SK-N-SH treated with all-trans-retinoic acid at 6 μM for 48 hours (cell line): ENCODE measurements around the gene XPC.

ENCODE experiments used
- ATAC-seq: fragments of 200-7000 bp; cut with Tn5 transposase; 3 replicates; pipeline ENCODE4 v1.9.1; 2020; ENCODE audit warnings: mild to moderate bottlenecking, moderate library complexity
- ARNTL ChIP-seq: fragments of 450-650 bp; formaldehyde crosslinking; IDR thresholded peaks from 2 replicates; pipeline ENCODE4 v1.5.0; 2020; ENCODE audit warnings: low read depth, mild to moderate bottlenecking, moderate library complexity, borderline replicate concordance
- BACH2 ChIP-seq: fragments of 250-450 bp; sonication (Bioruptor Pico); IDR thresholded peaks from 2 replicates; pipeline ENCODE4 v1.9.0; 2021; ENCODE audit warnings: mild to moderate bottlenecking, borderline replicate concordance
- CSDC2 ChIP-seq: fragments of 250-450 bp; sonication (Bioruptor Pico); IDR thresholded peaks from 2 replicates; pipeline ENCODE4 v1.5.0; 2020; ENCODE audit warnings: mild to moderate bottlenecking, moderate library complexity
- ESRRG ChIP-seq: fragments of 250-450 bp; sonication (Bioruptor Pico); IDR thresholded peaks from 2 replicates; pipeline ENCODE4 v1.6.1; 2021; ENCODE audit warnings: mild to moderate bottlenecking
- ISL1 ChIP-seq: fragments of 250-450 bp; sonication (Bioruptor Pico); IDR thresholded peaks from 2 replicates; pipeline ENCODE4 v2.1.2; 2022; ENCODE audit warnings: mild to moderate bottlenecking, moderate library complexity
- OSR1 ChIP-seq: fragments of 250-450 bp; sonication (Bioruptor Pico); IDR thresholded peaks from 2 replicates; pipeline ENCODE4 v1.8.0; 2022; ENCODE audit warnings: moderate library complexity, mild to moderate bottlenecking, inconsistent platforms
- PATZ1 ChIP-seq: fragments of 250-450 bp; sonication (Bioruptor Pico); IDR thresholded peaks from 2 replicates; pipeline ENCODE4 v1.8.0; 2020; ENCODE audit warnings: mild to moderate bottlenecking, moderate library complexity, borderline replicate concordance
- POU6F1 ChIP-seq: fragments of 250-450 bp; sonication (Bioruptor Pico); IDR thresholded peaks from 2 replicates; pipeline ENCODE4 v1.8.0; 2021; ENCODE audit warnings: low read depth, mild to moderate bottlenecking, moderate library complexity, borderline replicate concordance
- PPARA ChIP-seq: fragments of 250-450 bp; sonication (Bioruptor Pico); IDR thresholded peaks from 2 replicates; pipeline ENCODE4 v1.5.0; 2020; ENCODE audit warnings: mild to moderate bottlenecking, borderline replicate concordance
- RARB ChIP-seq: fragments of 250-450 bp; sonication (Bioruptor Pico); IDR thresholded peaks from 2 replicates; pipeline ENCODE4 v1.8.0; 2021; ENCODE audit warnings: mild to moderate bottlenecking, moderate library complexity
- SNAI2 ChIP-seq: fragments of 250-450 bp; sonication (Bioruptor Pico); IDR thresholded peaks from 2 replicates; pipeline ENCODE4 v1.5.0; 2020; ENCODE audit warnings: mild to moderate bottlenecking, moderate library complexity
- TCF4 ChIP-seq: fragments of 250-450 bp; sonication (Bioruptor Pico); IDR thresholded peaks from 2 replicates; pipeline ENCODE4 v1.8.0; 2021; ENCODE audit warnings: mild to moderate bottlenecking, moderate library complexity, borderline replicate concordance
- TOX ChIP-seq: fragments of 250-450 bp; sonication (Bioruptor Pico); IDR thresholded peaks from 2 replicates; pipeline ENCODE4 v1.8.0; 2021; ENCODE audit warnings: mild to moderate bottlenecking, moderate library complexity, borderline replicate concordance
- TSHZ2 ChIP-seq: fragments of 250-450 bp; sonication (Bioruptor Pico); IDR thresholded peaks from 2 replicates; pipeline ENCODE4 v1.5.0; 2020; ENCODE audit warnings: mild to moderate bottlenecking, moderate library complexity
- ZC3H10 ChIP-seq: fragments of 250-450 bp; sonication (Bioruptor Pico); IDR thresholded peaks from 2 replicates; pipeline ENCODE4 v1.5.1; 2021; ENCODE audit warnings: mild to moderate bottlenecking, moderate library complexity
- ZFP30 ChIP-seq: fragments of 450-650 bp; formaldehyde crosslinking; IDR thresholded peaks from 2 replicates; pipeline ENCODE4 v1.5.0; 2022; ENCODE audit warnings: mild to moderate bottlenecking, moderate library complexity
- ZNF565 ChIP-seq: fragments of 450-650 bp; formaldehyde crosslinking; conservative IDR thresholded peaks from 2 replicates; pipeline ENCODE4 v1.5.0; 2020; ENCODE audit warnings: low read depth, mild to moderate bottlenecking, moderate library complexity
- ZNF70 ChIP-seq: fragments of 450-650 bp; formaldehyde crosslinking; IDR thresholded peaks from 2 replicates; pipeline ENCODE4 v1.5.0; 2020; ENCODE audit warnings: mild to moderate bottlenecking, moderate library complexity
- ZNF8 ChIP-seq: fragments of 450-650 bp; formaldehyde crosslinking; IDR thresholded peaks from 2 replicates; pipeline ENCODE4 v1.5.0; 2020; ENCODE audit warnings: mild to moderate bottlenecking, moderate library complexity
- TF ChIP-seq, protein P1 (sequence below): fragments of 250-450 bp; sonication (Bioruptor Pico); IDR thresholded peaks from 2 replicates; pipeline ENCODE4 v1.5.1; 2021; ENCODE audit warnings: mild to moderate bottlenecking, moderate library complexity

XPC gene

DNA sequence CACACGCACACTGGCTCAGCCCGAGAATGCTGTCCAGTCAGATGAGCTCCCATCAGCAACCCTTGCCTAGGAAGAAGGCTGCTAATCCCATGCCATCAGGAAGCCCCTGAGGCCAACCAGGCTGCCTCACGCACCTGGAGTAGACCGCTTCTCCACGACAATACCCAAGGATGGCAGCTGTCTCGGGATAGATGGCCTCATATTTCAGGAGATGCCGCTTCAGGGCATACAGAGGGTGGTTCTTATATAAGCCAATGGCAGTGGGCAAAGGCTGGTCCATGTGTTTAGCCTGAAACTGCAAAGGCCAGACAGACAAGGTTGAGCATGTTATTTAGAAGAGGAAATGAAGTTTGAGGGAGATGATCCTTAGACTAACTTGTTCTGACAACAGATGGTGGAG, 22.2 kb downstream of the XPC start:
- no peak for ATAC-seq
- TF ChIP-seq TCF4, result no peak
- no peak for TF ChIP-seq TSHZ2 (CRISPR knock-in tag)
- no peak for TF ChIP-seq OSR1 (CRISPR knock-in tag)
- no peak for TF ChIP-seq SNAI2 (CRISPR knock-in tag)
- no peak for TF ChIP-seq CSDC2 (CRISPR knock-in tag)
- TF ChIP-seq, protein P1, sequence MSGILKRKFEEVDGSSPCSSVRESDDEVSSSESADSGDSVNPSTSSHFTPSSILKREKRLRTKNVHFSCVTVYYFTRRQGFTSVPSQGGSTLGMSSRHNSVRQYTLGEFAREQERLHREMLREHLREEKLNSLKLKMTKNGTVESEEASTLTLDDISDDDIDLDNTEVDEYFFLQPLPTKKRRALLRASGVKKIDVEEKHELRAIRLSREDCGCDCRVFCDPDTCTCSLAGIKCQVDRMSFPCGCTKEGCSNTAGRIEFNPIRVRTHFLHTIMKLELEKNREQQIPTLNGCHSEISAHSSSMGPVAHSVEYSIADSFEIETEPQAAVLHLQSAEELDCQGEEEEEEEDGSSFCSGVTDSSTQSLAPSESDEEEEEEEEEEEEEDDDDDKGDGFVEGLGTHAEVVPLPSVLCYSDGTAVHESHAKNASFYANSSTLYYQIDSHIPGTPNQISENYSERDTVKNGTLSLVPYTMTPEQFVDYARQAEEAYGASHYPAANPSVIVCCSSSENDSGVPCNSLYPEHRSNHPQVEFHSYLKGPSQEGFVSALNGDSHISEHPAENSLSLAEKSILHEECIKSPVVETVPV (CRISPR knock-in tag), result no peak
- no peak for TF ChIP-seq ESRRG
- TF ChIP-seq RARB, result no peak
- TF ChIP-seq ZFP30 (CRISPR knock-in tag), result no peak

- ATAC-seq, result no peak
- no peak for TF ChIP-seq TOX (CRISPR knock-in tag)
- TF ChIP-seq ZNF70 (CRISPR knock-in tag), result no peak
- TF ChIP-seq BACH2 (CRISPR knock-in tag), result no peak
- no peak for TF ChIP-seq ARNTL
- TF ChIP-seq CSDC2 (CRISPR knock-in tag), result no peak
- no peak for TF ChIP-seq SNAI2 (CRISPR knock-in tag)
- TF ChIP-seq TSHZ2 (CRISPR knock-in tag), result no peak
- TF ChIP-seq ZNF565 (CRISPR knock-in tag), result no peak
- TF ChIP-seq RARB, result no peak
- TF ChIP-seq PPARA (CRISPR knock-in tag), result no peak
- TF ChIP-seq POU6F1 (CRISPR knock-in tag), result no peak
- no peak for TF ChIP-seq ZFP30 (CRISPR knock-in tag)
- no peak for TF ChIP-seq ISL1
- no peak for TF ChIP-seq OSR1 (CRISPR knock-in tag)
- TF ChIP-seq ZC3H10 (CRISPR knock-in tag), result no peak
- TF ChIP-seq ESRRG, result no peak
- no peak for TF ChIP-seq PATZ1 (CRISPR knock-in tag)
- no peak for TF ChIP-seq TCF4
- TF ChIP-seq, all 23 proteins: peak for 0
These were observed 23.4 kb downstream of the XPC start for GRCh38 chr3:14154895-14155440.

DNA sequence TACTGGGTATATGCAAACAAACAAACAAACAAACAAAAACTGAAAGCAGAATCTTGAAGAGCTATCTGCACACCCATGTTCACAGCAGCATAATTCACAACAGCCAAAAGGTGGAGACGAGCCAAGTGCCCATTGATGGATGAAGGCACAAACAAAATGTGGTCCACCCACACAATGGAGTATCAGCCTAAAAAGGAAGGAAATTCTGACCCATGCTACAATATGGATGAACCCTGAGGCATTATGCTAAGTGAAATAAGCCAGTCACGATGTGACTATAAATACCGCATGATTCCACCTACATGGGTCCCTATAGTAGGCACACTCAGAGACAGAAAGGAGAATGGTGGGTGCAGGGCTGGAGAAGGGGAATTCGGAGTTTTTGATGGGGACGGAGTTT, 24.1 kb downstream of the XPC start:
- TF ChIP-seq ISL1 (no peak), CSDC2 (CRISPR knock-in tag) (no peak), ZNF8 (no peak)
- ATAC-seq, result no peak
